ENCODE data around the gene CENPH.
"Not testable (repeated sequence)": the region's sequence is repeated elsewhere in the genome, so short reads cannot be mapped to it uniquely, and the experiment has no call there.

Gene CENPH

GRCh38 chr5:69217548-69218526 is 28.5 kb downstream of the CENPH start:
- no peaks in the 10 kb centered on the region for H3K9me3 ChIP-seq (ENCODE audit: insufficient read depth, low read length)
- peak overlapping the region; percentile 78 for H3K27ac ChIP-seq (ENCODE audit: low read depth, low read length)
- H3K79me2 ChIP-seq (ENCODE audit: insufficient read depth, low read length): peaks cover 31% of the 10 kb centered on the region
- TF ChIP-seq CTCF (IDR thresholded peaks at IDR 0.05; ENCODE audit: insufficient read depth, low read length, poor library complexity, severe bottlenecking) (no peak), EZH2phosphoT487 (conservative IDR thresholded peaks at IDR 0.05; ENCODE audit: low read length) (no peak)
- peak overlapping the region; percentile 81 for H3K4me3 ChIP-seq (ENCODE audit: insufficient read depth, low read length, poor library complexity, severe bottlenecking)
- H3K9ac ChIP-seq (ENCODE audit: low read length): peak overlapping the region; percentile 79
- H3F3A ChIP-seq (ENCODE audit: insufficient read depth): peaks cover 9% of the 10 kb centered on the region
- H3K27me3 ChIP-seq (ENCODE audit: low read length): no peaks in the 10 kb centered on the region
- peak overlapping the region; percentile 82 for H2AFZ ChIP-seq (ENCODE audit: low read depth, low read length, severe bottlenecking)
- H4K20me1 ChIP-seq (ENCODE audit: low read depth, low read length): no peaks in the 10 kb centered on the region
- H3K4me2 ChIP-seq (ENCODE audit: low read depth, low read length, poor library complexity, severe bottlenecking): peak overlapping the region; percentile 96
- no peaks in the 10 kb centered on the region for H3K9me2 ChIP-seq (replicated peaks; ENCODE audit: insufficient read depth, low read length)
- no peaks in the 10 kb centered on the region for H3K36me3 ChIP-seq (ENCODE audit: low read length)

GRCh38 chr5:69219939-69220338 is 30.6 kb downstream of the CENPH start:
- no peak overlapping the region for H3K4me3 ChIP-seq (ENCODE audit: insufficient read depth, low read length, poor library complexity, severe bottlenecking)
- no peaks in the 10 kb centered on the region for H3K9me3 ChIP-seq (ENCODE audit: insufficient read depth, low read length)

GRCh38 chr5:69220371-69220770 is 31.0 kb downstream of the CENPH start:
- H3F3A ChIP-seq (ENCODE audit: insufficient read depth); H3K9me2 ChIP-seq (replicated peaks; ENCODE audit: insufficient read depth, low read length); H4K20me1 ChIP-seq (ENCODE audit: low read depth, low read length); H3K27ac ChIP-seq (ENCODE audit: low read depth, low read length); H3K9me3 ChIP-seq (ENCODE audit: insufficient read depth, low read length); H2AFZ ChIP-seq (ENCODE audit: low read depth, low read length, severe bottlenecking); H3K4me2 ChIP-seq (ENCODE audit: low read depth, low read length, poor library complexity, severe bottlenecking); H3K27me3 ChIP-seq (ENCODE audit: low read length); H3K36me3 ChIP-seq (ENCODE audit: low read length); H3K4me3 ChIP-seq (ENCODE audit: insufficient read depth, low read length, poor library complexity, severe bottlenecking); H3K9ac ChIP-seq (ENCODE audit: low read length): not testable (repeated sequence)
- H3K79me2 ChIP-seq (ENCODE audit: insufficient read depth, low read length): peaks cover 34% of the 10 kb centered on the region

More at GRCh38 chr5:69219939-69220338, 30.6 kb downstream of the CENPH start:
- H3K9me2 ChIP-seq (replicated peaks; ENCODE audit: insufficient read depth, low read length): no peaks in the 10 kb centered on the region
- H3K36me3 ChIP-seq (ENCODE audit: low read length): no peaks in the 10 kb centered on the region
- no peak for TF ChIP-seq EZH2phosphoT487 (conservative IDR thresholded peaks at IDR 0.05; ENCODE audit: low read length)
- TF ChIP-seq CTCF (IDR thresholded peaks at IDR 0.05; ENCODE audit: insufficient read depth, low read length, poor library complexity, severe bottlenecking): no peak
- no peak overlapping the region for H3K27ac ChIP-seq (ENCODE audit: low read depth, low read length)
- H2AFZ ChIP-seq (ENCODE audit: low read depth, low read length, severe bottlenecking): no peak overlapping the region
- no peaks in the 10 kb centered on the region for H4K20me1 ChIP-seq (ENCODE audit: low read depth, low read length)
- H3K4me2 ChIP-seq (ENCODE audit: low read depth, low read length, poor library complexity, severe bottlenecking): peak overlapping the region; percentile 96
- H3K9ac ChIP-seq (ENCODE audit: low read length): no peak overlapping the region
- peaks cover 9% of the 10 kb centered on the region for H3F3A ChIP-seq (ENCODE audit: insufficient read depth)
- H3K27me3 ChIP-seq (ENCODE audit: low read length): no peaks in the 10 kb centered on the region
- H3K79me2 ChIP-seq (ENCODE audit: insufficient read depth, low read length): peaks cover 34% of the 10 kb centered on the region

GRCh38 chr5:69220833-69221232 is 31.4 kb downstream of the CENPH start:
- not testable (repeated sequence) for H3K36me3 ChIP-seq (ENCODE audit: low read length); H3F3A ChIP-seq (ENCODE audit: insufficient read depth); H3K9ac ChIP-seq (ENCODE audit: low read length); H2AFZ ChIP-seq (ENCODE audit: low read depth, low read length, severe bottlenecking); H3K9me3 ChIP-seq (ENCODE audit: insufficient read depth, low read length); H4K20me1 ChIP-seq (ENCODE audit: low read depth, low read length); H3K4me2 ChIP-seq (ENCODE audit: low read depth, low read length, poor library complexity, severe bottlenecking); H3K9me2 ChIP-seq (replicated peaks; ENCODE audit: insufficient read depth, low read length); H3K27me3 ChIP-seq (ENCODE audit: low read length); H3K27ac ChIP-seq (ENCODE audit: low read depth, low read length); H3K4me3 ChIP-seq (ENCODE audit: insufficient read depth, low read length, poor library complexity, severe bottlenecking)
- peaks cover 34% of the 10 kb centered on the region for H3K79me2 ChIP-seq (ENCODE audit: insufficient read depth, low read length)
